ENCODE data around the gene SPATA31D1.
"Not testable (repeated sequence)": the region's sequence is repeated elsewhere in the genome, so short reads cannot be mapped to it uniquely, and the experiment has no call there.

Gene SPATA31D1

DNA sequence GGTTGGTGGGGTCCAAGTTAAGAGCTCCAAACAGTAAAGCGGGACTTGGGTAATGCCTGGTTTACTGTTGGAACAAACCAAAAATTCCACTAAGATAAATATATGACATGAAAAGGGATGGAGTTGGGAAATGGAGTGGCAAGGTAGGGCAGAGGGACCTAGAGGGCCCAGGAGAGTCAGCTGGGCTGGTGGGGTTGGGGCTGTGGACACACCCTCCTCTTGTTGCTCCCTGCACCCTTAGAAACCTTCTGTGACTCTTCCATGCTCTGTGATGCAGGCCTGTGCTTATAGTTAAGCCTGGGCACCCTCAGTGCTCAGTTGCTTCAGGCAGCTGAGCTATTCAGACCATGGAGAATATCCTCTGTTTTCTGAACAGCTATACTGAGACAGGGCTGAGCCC, at the start of gene SPATA31D1:
Gene SPATA31D1 (plus strand): TSS at position 301 of the 400 bp plus-strand sequence. CDS start 47 bp downstream, at position 348.
- not testable (repeated sequence) for H3K9ac ChIP-seq (ENCODE audit: low read length); H3K4me3 ChIP-seq (ENCODE audit: low read depth, low read length); H3K36me3 ChIP-seq (ENCODE audit: control insufficient read depth, insufficient read depth, low read length); H3K27ac ChIP-seq (ENCODE audit: low read depth, low read length); H3K9me3 ChIP-seq (ENCODE audit: control insufficient read depth, insufficient read depth, low read depth, low read length); H3K27me3 ChIP-seq (ENCODE audit: control insufficient read depth, insufficient read depth, low read length); H3K4me1 ChIP-seq (ENCODE audit: control insufficient read depth, insufficient read depth, low read length)

DNA sequence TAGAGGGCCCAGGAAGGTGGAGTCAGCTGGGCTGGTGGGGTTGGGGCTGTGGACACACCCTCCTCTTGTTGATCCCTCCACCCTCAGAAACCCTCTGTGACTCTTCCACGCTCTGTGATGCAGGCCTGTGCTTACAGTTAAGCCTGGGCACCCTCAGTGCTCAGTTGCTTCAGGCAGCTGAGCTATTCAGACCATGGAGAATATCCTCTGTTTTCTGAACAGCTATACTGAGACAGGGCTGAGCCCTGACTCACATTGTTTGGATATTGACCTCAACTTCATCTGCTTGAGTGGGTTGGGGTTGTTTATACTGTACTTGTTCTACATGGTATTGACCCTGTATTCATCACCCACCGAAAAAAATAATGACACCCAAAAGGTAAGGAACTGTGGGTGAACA, 45.2 kb upstream of the SPATA31D1 start, which contains the start of gene SPATA31D3:
Gene SPATA31D3 (plus strand): TSS at position 108 of the 400 bp plus-strand sequence. CDS start 86 bp downstream, at position 194.
- not testable (repeated sequence) for H3K4me3 ChIP-seq (ENCODE audit: low read depth, low read length); H3K9ac ChIP-seq (ENCODE audit: low read length); H3K9me3 ChIP-seq (ENCODE audit: control insufficient read depth, insufficient read depth, low read depth, low read length); H3K27ac ChIP-seq (ENCODE audit: low read depth, low read length); H3K36me3 ChIP-seq (ENCODE audit: control insufficient read depth, insufficient read depth, low read length); H3K4me1 ChIP-seq (ENCODE audit: control insufficient read depth, insufficient read depth, low read length); H3K27me3 ChIP-seq (ENCODE audit: control insufficient read depth, insufficient read depth, low read length)

DNA sequence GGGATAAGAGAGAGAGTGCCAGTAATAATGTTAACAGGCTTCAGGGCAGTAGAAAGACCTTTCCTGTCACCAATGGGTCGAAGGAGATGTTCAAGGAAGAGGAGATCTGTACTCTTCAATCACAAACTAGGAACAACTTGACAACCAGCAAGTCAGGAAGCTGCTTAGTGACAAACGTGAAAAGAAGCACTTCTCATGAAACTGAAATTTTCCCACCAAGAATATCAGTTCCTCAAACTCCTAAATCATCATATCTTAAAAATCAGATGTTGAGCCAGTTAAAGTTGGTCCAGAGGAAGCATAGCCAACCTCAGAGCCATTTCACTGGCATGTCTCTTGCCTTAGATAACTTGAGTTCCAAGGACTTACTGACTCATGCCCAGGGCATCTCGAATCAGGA, 39.9 kb upstream of the SPATA31D1 start:
- not testable (repeated sequence) for H3K9ac ChIP-seq (ENCODE audit: low read length); H3K9me3 ChIP-seq (ENCODE audit: control insufficient read depth, insufficient read depth, low read depth, low read length); H3K36me3 ChIP-seq (ENCODE audit: control insufficient read depth, insufficient read depth, low read length); H3K4me3 ChIP-seq (ENCODE audit: low read depth, low read length); H3K27ac ChIP-seq (ENCODE audit: low read depth, low read length); H3K27me3 ChIP-seq (ENCODE audit: control insufficient read depth, insufficient read depth, low read length); H3K4me1 ChIP-seq (ENCODE audit: control insufficient read depth, insufficient read depth, low read length)

DNA sequence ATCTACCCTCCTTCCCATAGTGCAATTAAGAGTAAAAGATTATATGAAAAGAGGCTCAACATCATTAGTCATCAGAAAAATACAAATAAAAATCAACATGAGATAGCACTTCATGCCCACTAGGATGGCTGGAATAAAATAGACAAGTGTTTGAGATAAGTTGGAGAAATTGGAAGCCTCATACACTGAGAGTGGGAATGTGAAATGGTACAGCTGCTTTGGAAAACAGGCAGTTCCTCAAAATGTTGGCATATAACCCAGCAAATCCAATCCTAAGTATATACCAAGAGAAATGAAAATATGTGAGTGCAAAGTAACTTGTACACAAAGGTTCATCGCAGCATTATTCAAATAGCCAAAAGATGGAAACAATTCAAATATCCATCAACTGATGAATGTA, 35.5 kb upstream of the SPATA31D1 start:
- H3K27me3 ChIP-seq (ENCODE audit: control insufficient read depth, insufficient read depth, low read length), result no peaks in the 10 kb centered on the region
- H3K4me1 ChIP-seq (ENCODE audit: control insufficient read depth, insufficient read depth, low read length), result no peaks in the 10 kb centered on the region
- no peak overlapping the region for H3K27ac ChIP-seq (ENCODE audit: low read depth, low read length)
- H3K9me3 ChIP-seq (ENCODE audit: control insufficient read depth, insufficient read depth, low read depth, low read length), result peaks cover 33% of the 10 kb centered on the region
- no peaks in the 10 kb centered on the region for H3K36me3 ChIP-seq (ENCODE audit: control insufficient read depth, insufficient read depth, low read length)
- H3K4me3 ChIP-seq (ENCODE audit: low read depth, low read length), result no peak overlapping the region
- H3K9ac ChIP-seq (ENCODE audit: low read length), result no peak overlapping the region

DNA sequence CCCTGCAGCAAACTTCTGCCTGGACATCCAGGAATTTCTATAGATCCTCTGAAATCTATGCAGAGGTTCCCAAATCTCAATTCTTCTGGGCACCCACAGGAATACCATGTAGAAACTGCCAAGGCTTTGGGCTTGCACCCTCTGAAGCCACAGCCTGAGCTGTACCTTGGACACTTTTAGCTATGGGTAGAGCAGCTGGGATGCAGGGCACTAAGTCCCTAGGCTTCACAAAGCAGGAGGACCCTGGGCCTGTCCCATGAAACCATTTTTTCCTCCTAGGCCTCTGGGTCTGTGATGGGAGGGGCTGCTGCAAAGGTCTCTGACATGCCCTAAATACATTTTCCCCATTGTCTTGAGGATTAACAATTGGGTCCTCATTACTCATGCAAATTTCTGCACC, 32.9 kb upstream of the SPATA31D1 start:
- Histone ChIP-seq H3K27me3 (ENCODE audit: control insufficient read depth, insufficient read depth, low read length) (no peaks in the 10 kb centered on the region), H3K27ac (ENCODE audit: low read depth, low read length) (no peak overlapping the region), H3K36me3 (ENCODE audit: control insufficient read depth, insufficient read depth, low read length) (no peaks in the 10 kb centered on the region), H3K9me3 (ENCODE audit: control insufficient read depth, insufficient read depth, low read depth, low read length) (peaks cover 33% of the 10 kb centered on the region), H3K9ac (ENCODE audit: low read length) (no peak overlapping the region), H3K4me3 (ENCODE audit: low read depth, low read length) (no peak overlapping the region), H3K4me1 (ENCODE audit: control insufficient read depth, insufficient read depth, low read length) (no peaks in the 10 kb centered on the region)

DNA sequence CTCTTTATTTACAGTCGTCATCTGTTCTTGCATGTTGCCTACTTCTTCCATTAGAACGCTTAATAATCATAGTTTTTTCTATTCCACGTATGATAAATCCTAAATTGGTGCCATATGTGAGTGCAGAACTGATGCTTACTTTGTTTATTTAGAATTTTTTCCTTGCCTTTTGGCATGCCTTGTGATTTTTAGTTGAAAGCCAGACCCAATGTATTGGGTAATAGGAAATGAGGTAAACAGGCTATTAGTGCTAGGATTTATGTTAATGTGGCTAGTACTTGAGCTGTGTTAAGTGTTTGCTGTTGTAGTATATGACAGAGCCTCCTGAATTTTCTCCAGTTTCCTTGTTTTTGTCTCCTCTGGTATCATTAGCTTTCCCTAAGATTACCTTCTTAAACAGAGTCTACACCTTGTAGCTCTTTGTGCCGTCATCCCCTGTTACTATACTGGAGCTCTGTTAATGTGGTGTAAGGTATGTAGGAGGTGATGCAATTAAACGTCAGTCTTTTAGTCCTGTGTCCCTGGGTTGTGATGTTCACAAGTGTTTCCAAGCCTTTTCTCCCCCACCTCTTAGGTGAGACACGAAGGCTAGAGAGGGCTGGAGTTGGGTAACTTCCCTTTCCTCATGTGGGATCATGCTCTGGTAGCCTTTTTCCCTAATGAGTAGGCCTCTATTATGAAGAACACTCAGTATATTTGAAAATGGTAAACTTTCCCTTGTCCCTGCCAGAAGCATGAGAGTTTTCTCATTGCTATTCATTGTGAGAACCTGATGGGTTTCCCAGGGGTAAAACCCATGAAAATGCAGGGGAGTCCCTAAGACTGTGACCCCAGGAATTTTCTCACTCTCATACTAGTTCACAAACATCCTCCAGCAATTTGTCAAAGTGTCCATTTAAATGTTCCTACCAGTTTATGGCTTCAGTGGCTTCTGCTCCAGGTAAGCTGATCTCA, 24.1 kb upstream of the SPATA31D1 start:
- Histone ChIP-seq H3K9ac (ENCODE audit: low read length) (no peak overlapping the region), H3K27me3 (ENCODE audit: control insufficient read depth, insufficient read depth, low read length) (no peaks in the 10 kb centered on the region), H3K4me1 (ENCODE audit: control insufficient read depth, insufficient read depth, low read length) (no peaks in the 10 kb centered on the region), H3K9me3 (ENCODE audit: control insufficient read depth, insufficient read depth, low read depth, low read length) (peaks cover 8% of the 10 kb centered on the region), H3K36me3 (ENCODE audit: control insufficient read depth, insufficient read depth, low read length) (no peaks in the 10 kb centered on the region), H3K4me3 (ENCODE audit: low read depth, low read length) (no peak overlapping the region), H3K27ac (ENCODE audit: low read depth, low read length) (no peak overlapping the region)

DNA sequence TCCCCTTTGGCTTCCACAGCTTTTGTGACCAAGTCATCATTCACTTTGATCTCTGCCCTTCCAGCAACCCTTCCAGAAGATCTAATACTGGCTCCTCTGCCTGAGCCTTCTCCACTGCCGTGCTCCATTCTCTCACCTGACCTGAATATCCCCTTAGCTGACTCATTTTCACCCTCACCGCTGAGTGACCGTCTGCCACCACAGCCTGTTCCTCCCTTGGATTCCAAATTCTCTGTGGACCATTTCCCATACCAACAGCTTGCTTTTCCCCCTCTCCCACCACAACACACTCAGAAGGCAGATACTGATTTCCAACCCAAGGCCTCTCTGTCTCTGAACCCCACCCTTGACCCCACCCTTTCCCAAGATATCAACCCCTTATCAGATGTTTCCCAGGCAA, 20.5 kb upstream of the SPATA31D1 start:
- peaks cover 8% of the 10 kb centered on the region for H3K9me3 ChIP-seq (ENCODE audit: control insufficient read depth, insufficient read depth, low read depth, low read length)
- H3K27me3 ChIP-seq (ENCODE audit: control insufficient read depth, insufficient read depth, low read length), result no peaks in the 10 kb centered on the region
- no peak overlapping the region for H3K27ac ChIP-seq (ENCODE audit: low read depth, low read length)
- H3K9ac ChIP-seq (ENCODE audit: low read length), result no peak overlapping the region
- H3K4me3 ChIP-seq (ENCODE audit: low read depth, low read length), result no peak overlapping the region
- H3K36me3 ChIP-seq (ENCODE audit: control insufficient read depth, insufficient read depth, low read length), result no peaks in the 10 kb centered on the region
- no peaks in the 10 kb centered on the region for H3K4me1 ChIP-seq (ENCODE audit: control insufficient read depth, insufficient read depth, low read length)

DNA sequence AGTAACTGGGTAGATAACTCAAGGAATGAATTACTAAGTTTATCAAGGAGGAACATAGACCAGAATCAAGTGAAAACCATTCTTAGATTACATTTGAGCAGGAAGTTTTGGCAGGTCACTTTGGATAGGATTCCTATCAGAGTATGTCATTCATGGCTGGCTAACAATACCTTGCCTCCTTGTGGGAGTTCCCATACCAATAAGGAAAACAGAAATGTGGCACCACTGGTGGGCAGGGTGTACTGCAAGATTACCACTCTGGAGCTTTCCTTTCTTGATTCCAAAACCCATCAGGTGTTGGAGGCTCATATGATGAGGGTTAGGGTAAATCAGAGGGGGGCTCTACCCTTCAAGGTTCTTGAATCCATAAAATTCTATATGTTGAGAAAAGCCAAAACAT, 18.6 kb upstream of the SPATA31D1 start:
- H3K36me3 ChIP-seq (ENCODE audit: control insufficient read depth, insufficient read depth, low read length), result no peaks in the 10 kb centered on the region
- no peak overlapping the region for H3K4me3 ChIP-seq (ENCODE audit: low read depth, low read length)
- peaks cover 8% of the 10 kb centered on the region for H3K9me3 ChIP-seq (ENCODE audit: control insufficient read depth, insufficient read depth, low read depth, low read length)
- H3K9ac ChIP-seq (ENCODE audit: low read length), result no peak overlapping the region
- H3K27me3 ChIP-seq (ENCODE audit: control insufficient read depth, insufficient read depth, low read length), result no peaks in the 10 kb centered on the region
- H3K4me1 ChIP-seq (ENCODE audit: control insufficient read depth, insufficient read depth, low read length), result no peaks in the 10 kb centered on the region
- H3K27ac ChIP-seq (ENCODE audit: low read depth, low read length), result no peak overlapping the region

DNA sequence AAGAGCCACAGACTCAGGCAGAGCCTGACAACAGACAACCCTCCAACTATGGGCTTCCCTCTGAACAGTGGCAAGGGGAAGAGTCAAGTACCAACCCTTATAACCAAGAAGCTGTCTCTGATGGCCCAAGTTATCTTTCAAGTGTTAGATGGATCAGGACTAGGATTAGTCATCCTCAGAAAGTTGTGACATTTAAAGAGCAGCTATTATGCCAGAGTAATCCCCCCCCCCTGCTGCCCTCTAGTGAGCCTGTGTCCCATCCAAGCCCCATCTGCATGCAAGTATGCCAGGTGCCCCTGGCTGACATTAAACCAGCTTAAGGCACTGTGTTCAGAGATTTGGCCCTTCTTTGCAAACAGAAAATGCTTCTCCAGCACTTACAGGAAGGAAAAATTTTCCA, 16.8 kb upstream of the SPATA31D1 start:
- H3K36me3 ChIP-seq (ENCODE audit: control insufficient read depth, insufficient read depth, low read length), result no peaks in the 10 kb centered on the region
- H3K4me3 ChIP-seq (ENCODE audit: low read depth, low read length), result no peak overlapping the region
- H3K4me1 ChIP-seq (ENCODE audit: control insufficient read depth, insufficient read depth, low read length), result no peaks in the 10 kb centered on the region
- H3K9me3 ChIP-seq (ENCODE audit: control insufficient read depth, insufficient read depth, low read depth, low read length), result peaks cover under 1% of the 10 kb centered on the region
- H3K9ac ChIP-seq (ENCODE audit: low read length), result no peak overlapping the region
- no peaks in the 10 kb centered on the region for H3K27me3 ChIP-seq (ENCODE audit: control insufficient read depth, insufficient read depth, low read length)
- no peak overlapping the region for H3K27ac ChIP-seq (ENCODE audit: low read depth, low read length)

DNA sequence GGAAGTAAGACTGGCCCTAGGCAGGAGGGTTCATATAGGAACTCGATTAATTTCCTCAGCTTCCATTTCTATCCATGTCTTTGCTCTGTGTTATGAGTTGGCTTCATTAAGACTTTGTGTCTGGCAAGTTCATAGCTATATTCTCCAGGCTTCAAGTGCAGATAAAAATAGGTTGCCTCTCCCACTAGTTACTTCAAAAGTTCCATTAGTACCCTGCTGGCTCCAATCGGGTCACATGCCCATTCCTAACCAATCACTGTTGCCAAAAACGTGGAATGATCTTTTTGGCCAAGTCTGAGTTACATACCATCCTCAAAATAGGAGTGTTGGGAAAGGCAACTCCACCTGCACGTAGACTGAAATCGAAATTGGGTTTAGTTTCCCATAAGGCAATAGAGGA, 13.8 kb upstream of the SPATA31D1 start:
- no peaks in the 10 kb centered on the region for H3K36me3 ChIP-seq (ENCODE audit: control insufficient read depth, insufficient read depth, low read length)
- no peak overlapping the region for H3K27ac ChIP-seq (ENCODE audit: low read depth, low read length)
- no peak overlapping the region for H3K9ac ChIP-seq (ENCODE audit: low read length)
- H3K9me3 ChIP-seq (ENCODE audit: control insufficient read depth, insufficient read depth, low read depth, low read length), result no peaks in the 10 kb centered on the region; the same call in 1 of the 2 replicates
- no peak overlapping the region for H3K4me3 ChIP-seq (ENCODE audit: low read depth, low read length)
- H3K27me3 ChIP-seq (ENCODE audit: control insufficient read depth, insufficient read depth, low read length), result no peaks in the 10 kb centered on the region
- no peaks in the 10 kb centered on the region for H3K4me1 ChIP-seq (ENCODE audit: control insufficient read depth, insufficient read depth, low read length)

DNA sequence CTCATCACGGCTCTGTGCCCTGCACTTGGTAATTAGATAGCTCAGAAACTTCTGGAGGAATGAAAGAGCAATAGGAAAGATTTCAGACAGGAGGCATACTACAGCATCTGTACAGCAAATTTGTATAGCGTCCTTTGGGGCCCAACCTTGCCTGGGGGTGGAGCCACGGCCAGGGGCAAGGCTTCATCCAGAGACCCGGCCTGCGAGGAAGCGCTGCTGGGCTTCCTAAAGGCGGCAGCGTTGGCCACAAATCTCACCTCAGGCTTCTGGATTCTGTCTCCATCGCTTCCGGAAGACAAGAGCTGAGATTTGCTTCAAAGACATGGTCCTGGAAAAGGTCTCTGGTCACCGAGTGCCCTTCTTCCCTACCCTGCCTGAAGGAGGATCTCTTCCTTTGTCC, 12.2 kb upstream of the SPATA31D1 start:
- H3K9me3 ChIP-seq (ENCODE audit: control insufficient read depth, insufficient read depth, low read depth, low read length), result no peaks in the 10 kb centered on the region; the same call in 1 of the 2 replicates
- no peaks in the 10 kb centered on the region for H3K27me3 ChIP-seq (ENCODE audit: control insufficient read depth, insufficient read depth, low read length)
- H3K4me1 ChIP-seq (ENCODE audit: control insufficient read depth, insufficient read depth, low read length), result no peaks in the 10 kb centered on the region
- no peak overlapping the region for H3K4me3 ChIP-seq (ENCODE audit: low read depth, low read length)
- no peak overlapping the region for H3K9ac ChIP-seq (ENCODE audit: low read length)
- H3K27ac ChIP-seq (ENCODE audit: low read depth, low read length), result no peak overlapping the region
- no peaks in the 10 kb centered on the region for H3K36me3 ChIP-seq (ENCODE audit: control insufficient read depth, insufficient read depth, low read length)
